HG02759 (cell line): ENCODE results near the gene KIAA1755.

Experiments used
- ATAC-seq: cut with Tn5 transposase; IDR thresholded peaks from one replicate; pipeline ENCODE4 v1.9.1; 2021; ENCODE audit warnings: mild to moderate bottlenecking, moderate library complexity; ENCODE audit not compliant: unreplicated experiment

Gene KIAA1755

GRCh38 chr20:38242848-38243708, 17.5 kb downstream of the KIAA1755 start:
- ATAC-seq: no peak

- no peak for ATAC-seq
Measured at GRCh38 chr20:38241201-38241600, 19.3 kb downstream of the KIAA1755 start.

- ATAC-seq: no peak
Measured at GRCh38 chr20:38239441-38239840, 21.1 kb downstream of the KIAA1755 start.

DNA sequence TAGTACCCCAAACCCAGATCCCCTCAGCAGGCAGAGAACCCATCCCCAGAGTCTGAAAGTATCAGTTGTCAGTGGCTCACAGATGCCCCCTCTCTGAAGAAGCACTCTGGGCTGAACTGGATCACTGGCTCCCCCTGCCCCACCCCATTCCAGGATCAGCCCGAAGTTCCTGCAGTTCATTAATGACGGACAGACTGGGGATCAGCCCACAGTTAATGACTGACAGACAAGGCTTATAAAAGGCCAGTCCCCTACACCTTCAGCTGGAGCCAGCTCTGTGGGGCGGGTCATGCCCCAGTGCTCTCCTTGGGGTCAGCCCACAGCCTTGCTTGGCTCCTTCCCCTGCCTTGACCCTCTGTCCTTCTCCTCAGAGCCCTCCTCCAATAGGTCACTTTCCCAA, 21.7 kb downstream of the KIAA1755 start:
- ATAC-seq: no peak

GRCh38 chr20:38237381-38237780, 23.2 kb downstream of the KIAA1755 start:
- no peak for ATAC-seq

GRCh38 chr20:38231531-38232121, 28.9 kb downstream of the KIAA1755 start:
- no peak for ATAC-seq

DNA sequence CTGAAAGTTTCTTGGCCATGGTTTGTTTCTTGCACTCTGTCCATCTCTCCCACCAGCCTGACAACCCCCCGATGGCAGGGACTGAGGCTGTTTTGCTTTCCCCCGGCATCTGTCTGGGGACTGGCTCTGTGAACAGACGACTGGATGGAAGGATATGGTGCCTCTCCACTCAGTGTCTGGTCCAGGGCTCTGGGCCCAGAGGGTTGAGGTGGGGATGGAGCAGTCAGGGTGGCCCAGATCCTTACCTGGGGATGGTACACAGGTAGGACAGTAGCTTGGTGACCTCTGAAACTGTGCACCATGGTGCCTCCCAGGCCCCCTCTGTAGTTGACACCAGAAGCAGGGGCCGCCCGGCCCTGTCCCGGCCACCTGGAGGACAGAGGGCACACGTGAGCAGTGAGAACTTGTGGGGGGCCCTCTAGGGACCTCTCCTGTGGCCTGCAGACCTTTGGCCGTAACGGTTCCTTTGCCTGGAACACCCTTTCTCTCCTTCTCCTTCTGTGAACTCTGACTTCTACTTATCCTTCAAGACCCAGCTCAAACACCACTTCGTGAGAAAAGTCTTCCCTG, 29.5 kb downstream of the KIAA1755 start:
- ATAC-seq: no peak

DNA sequence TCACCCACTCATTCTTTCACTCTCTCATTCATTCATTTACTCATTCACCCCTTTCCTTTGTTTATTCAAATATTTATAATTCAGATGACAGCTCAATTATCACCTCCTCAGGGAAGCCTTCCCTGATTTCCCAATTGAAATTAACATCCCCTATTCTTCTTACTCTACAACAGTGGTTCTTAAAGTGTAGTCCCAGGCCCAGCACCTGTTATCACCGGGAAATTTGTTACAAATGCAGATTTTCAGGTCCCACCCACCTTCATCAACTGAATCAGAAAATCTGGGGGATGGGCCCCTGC, 30.3 kb downstream of the KIAA1755 start:
- no peak for ATAC-seq

DNA sequence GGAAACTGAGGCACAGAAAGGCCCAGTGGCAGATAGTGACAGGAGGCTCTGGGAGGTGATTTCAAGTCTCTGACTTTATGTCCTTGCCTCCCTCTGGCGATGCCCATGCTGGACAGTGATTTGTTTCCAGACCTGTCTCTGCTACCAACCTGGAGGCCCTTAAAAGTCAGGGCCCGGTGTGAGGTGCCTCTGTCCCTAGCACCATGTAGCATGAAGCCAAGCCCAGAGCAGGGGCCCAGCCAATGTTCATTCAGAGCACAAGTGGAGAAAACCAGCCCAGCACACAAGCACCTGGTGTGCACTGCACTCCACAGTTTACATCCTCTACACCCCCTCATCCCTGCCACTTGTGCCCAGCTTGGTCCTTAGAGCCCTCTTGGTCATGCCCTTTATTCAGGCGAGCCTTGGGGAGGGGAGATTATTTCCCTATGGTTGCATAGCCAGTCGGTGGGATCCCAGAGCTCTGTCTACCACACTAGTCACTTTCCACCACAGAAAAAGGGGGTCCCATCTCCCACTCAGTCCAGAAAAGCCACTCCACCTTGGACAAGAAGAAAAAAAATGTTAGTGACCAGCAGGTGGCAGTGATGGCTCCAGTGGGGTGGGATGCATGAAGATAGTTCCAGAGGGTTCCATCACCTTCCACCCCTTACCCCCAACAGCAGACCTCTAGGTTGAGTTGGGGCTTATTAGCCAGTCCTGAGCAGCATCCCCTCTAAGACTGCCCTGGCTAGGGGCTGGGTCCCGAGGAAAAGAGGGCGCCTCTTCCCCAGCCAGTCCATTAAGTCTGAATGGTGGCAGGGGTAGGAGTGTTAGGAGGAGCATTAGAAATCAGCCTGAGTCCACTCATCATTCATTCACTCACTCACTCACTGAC, 30.9 kb downstream of the KIAA1755 start:
- no peak for ATAC-seq

DNA sequence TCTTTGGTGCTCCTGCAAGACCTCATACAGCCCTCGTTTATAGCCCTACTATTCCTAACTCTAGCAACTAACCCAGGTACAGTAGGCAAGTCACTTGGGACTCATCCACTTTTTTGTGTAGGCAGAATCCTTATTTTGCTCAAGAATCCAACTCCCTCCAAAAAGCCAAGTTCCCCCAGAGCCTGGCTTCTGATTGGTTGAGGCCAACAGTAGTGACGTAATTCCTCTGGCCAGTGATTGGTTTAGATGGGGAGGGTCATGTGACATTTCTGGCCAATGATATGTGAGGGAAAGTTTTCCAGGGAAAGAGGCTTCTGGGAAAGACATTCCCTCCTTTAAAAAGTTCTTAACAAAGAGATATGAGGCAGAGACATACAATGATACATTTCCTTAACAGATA, 32.1 kb downstream of the KIAA1755 start:
- no peak for ATAC-seq

- no peak for ATAC-seq
Measured at GRCh38 chr20:38227420-38228360, 32.8 kb downstream of the KIAA1755 start.

DNA sequence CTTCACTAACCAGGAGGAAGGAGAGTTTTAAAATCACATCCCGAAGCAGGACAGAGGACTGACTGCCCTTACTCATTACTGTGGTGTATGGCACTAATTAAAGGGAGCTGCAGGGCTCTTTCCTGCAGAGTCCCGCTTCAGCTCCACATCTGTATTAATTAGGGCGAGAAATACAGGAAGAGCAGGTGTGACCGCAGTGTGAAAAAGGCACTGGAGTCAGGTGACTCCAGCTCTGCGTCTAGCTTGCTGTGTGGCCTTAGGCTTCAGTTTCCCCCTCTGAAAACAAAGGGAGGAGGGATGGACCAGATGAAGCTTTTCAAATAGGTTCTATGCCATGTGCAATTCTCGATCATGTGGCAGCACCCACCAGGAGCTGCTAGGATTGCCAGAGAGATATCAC, 34.0 kb downstream of the KIAA1755 start:
- no peak for ATAC-seq

DNA sequence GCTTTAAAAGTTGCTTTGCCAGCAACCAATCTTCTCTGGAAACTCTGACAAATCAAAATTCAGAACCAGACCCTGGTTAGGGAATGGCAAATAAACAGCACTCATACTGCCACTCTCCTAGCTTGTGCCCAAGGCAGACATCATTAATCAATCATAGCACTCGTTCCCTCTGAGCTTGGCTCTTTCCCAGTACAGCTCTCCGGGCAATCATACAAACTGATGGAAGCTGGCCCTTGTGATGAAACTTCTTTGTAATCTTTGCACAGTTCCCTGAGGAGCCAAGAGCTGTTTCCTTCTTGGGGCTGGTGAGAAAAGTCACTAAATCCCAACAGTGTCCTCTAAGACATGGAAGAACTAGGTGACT, 34.7 kb downstream of the KIAA1755 start:
- no peak for ATAC-seq

DNA sequence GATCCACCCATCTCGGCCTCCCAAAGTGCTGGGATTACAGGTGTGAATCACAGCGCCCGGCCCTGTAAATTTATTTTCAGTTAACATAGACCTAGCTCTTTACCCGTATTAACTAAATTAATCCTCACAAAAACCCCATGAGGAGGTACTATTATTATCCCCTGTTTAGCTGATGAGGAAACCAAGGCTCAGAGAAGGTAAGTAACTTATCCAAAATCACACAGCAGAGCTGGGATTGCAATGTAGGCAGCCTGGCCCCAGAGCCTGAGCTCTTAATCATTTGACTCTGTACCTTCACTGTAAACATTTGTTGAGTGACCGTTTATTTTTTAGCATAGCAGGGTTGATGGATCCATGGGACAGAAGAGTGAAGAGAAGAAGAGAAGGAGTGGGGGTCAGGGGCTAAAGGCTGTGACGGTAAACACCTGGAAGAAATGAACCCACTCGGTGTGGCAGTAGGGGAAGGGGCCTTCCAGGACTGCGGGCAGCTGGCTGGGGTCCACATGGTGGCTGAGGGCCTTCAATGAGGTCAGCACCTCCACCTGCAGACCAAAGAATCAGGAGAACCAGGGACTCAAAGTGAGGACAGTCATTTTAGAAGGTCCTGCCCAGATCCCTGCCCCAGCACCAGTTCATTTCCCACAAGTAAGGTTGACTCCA, 35.2 kb downstream of the KIAA1755 start:
- ATAC-seq: no peak

DNA sequence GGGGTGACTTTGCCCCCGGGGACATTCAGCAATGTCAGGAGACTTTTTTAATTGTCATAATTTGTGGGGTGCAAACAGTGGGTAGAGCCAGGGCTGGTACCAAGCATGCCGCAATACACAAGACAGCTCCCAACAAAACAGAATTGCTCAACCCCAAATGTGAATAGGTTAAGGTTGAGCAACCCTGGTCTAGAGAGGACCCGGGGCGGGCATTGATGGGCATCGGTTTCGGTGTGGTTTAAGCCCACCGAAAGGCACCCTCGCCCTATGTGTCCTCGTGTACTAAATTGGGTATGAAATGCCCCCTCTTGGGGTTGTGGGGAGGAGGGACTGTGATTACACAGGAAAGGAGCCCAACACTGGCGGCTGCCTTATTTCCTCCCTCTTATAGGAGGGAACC, 36.0 kb downstream of the KIAA1755 start:
- no peak for ATAC-seq

DNA sequence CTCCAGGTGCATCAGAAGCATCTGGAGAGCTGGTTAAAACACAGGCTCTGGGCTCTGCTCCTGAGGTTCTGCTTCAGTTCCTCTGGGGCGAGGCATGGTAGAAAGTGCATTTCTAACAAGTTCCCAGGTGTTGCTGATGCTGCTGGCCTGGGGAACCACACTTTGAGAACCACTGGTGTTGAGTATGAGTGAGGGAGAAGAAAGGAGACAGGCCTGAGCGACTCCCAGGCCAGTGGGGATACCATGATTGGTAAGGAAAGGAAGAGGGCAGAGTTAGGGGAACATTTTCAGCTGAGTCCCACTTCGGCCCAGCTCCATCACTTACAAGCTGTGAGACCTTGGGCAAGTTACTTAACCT, 36.8 kb downstream of the KIAA1755 start:
- no peak for ATAC-seq

- ATAC-seq: no peak
Measured at GRCh38 chr20:38222923-38223742, 37.4 kb downstream of the KIAA1755 start.

- no peak for ATAC-seq
Measured at GRCh38 chr20:38222231-38222922, 38.2 kb downstream of the KIAA1755 start.
